Ovary (tissue), 9 donors: ENCODE results near the gene ARHGDIA. TPM values are rescaled to one million over a fixed set of nuclear protein-coding genes. Genes with fewer than 3 reads are reported as not detected.

Experiments used
- DNase-seq, 5 donors: peaks; one replicate each; pipeline ENCODE4 v3.0.0-alpha.2; 2019 to 2020
- H3K27ac ChIP-seq, 2 donors: fragments of 200-600 bp; one replicate each; pipeline versions ENCODE4 v1.5.1 to v1.8.0; 2019 to 2022
- H3K27me3 ChIP-seq: fragments of 200-600 bp; one replicate; pipeline ENCODE4 v1.8.0; 2022
- H3K36me3 ChIP-seq: fragments of 200-600 bp; sonication (generic); one replicate; pipeline ENCODE4 v1.5.1; 2019
- H3K4me1 ChIP-seq: one replicate; pipeline ENCODE4 v1.8.1; 2013; ENCODE audit warnings: mild to moderate bottlenecking, moderate library complexity; ENCODE audit not compliant: insufficient read depth
- H3K4me3 ChIP-seq: fragments of 200-600 bp; sonication (generic); one replicate; pipeline ENCODE4 v1.5.1; 2017
- H3K9me3 ChIP-seq, 2 donors: fragments of 200-600 bp in 1 of 2; sonication (generic) in 1 of 2; one replicate each; pipeline versions ENCODE4 v1.5.1 to v1.8.1; 2013 to 2019; ENCODE audit warnings: mild to moderate bottlenecking in 1 of 2, moderate library complexity in 1 of 2
- CTCF ChIP-seq, 3 donors: fragments of 450-650 bp in 2 of 3; fragments of 200-600 bp in 1 of 3; IDR thresholded peaks; one replicate each; pipeline versions ENCODE4 v1.5.1 to v1.8.0; 2016 to 2022; ENCODE audit warnings: antibody characterized with exemption in 3 of 3, mild to moderate bottlenecking in 1 of 3
- EP300 ChIP-seq: sonication (generic); formaldehyde crosslinking; IDR thresholded peaks from one replicate; pipeline ENCODE4 v1.6.1; 2017; ENCODE audit warnings: antibody characterized with exemption
- POLR2A ChIP-seq: fragments of 450-650 bp; IDR thresholded peaks from one replicate; pipeline ENCODE4 v1.6.1; 2017; ENCODE audit warnings: antibody characterized with exemption, mild to moderate bottlenecking, moderate library complexity
- WGBS, 3 donors: extraction: QIAGEN DNeasy Blood & Tissue Kit in 1 of 3; methylation state at CpG; one replicate each; pipeline versions ENCODE4 v1.1.5 to v1.1.7; 2013 to 2017; 5-methylcytosine and 5-hydroxymethylcytosine counted together
- intact Hi-C, 4 donors: fragments of 100-400 bp; cut with DNase I; formaldehyde crosslinking; loops; one replicate each; pipeline versions ENCODE4 v1.11.0 to v1.15.1; 2022 to 2023
- polyA plus RNA-seq, 2 donors: library from polyadenylated mRNA; stranded (reverse); fragments of 200-250 nt in 1 of 2; fragments of 350-450 nt in 1 of 2; fragmentation: Illumina TruSeq in 1 of 2; extraction: RNeasy Lipid Tissue Mini Kit (QIAGEN cat#74804) in 1 of 2; gene quantifications; one replicate each; pipeline ENCODE4 v1.2.3, GENCODE V29; 2013 to 2014
- total RNA-seq, 7 donors: library from RNA; depleted of rRNA in 2 of 7; stranded (reverse); fragments of >200 nt in 2 of 7; fragmentation: NEBNext Ultra II Directional in 3 of 7; extraction: Animal tissue kit (Norgen Biotek cat#: 25700) in 3 of 7; gene quantifications; one replicate each; pipeline versions ENCODE4 v1.1.0 to v1.2.4, GENCODE V29; 2016 to 2023
- donor health status: DM: no; HTN: no; CAD: no; lungs with moderate emphysema.
- donor health status: DM: no; HTN: no; CAD: no.
- donor health status: Bipolar disorder and iron deficiency.
- donor health status: DM: yes; HTN: yes; CAD: no.
- donor health status: DM: no; HTN: no; CAD: no.
- donor health status: DM: yes; HTN: yes; CAD: no.

The ARHGDIA gene
- total and polyA plus RNA-seq, 9 donors, result 52.0 to 455 (median 293) TPM

- H3K27me3 ChIP-seq, result no peaks in the 10 kb centered on the region
- 85 to 89% (median 88%) methylated on average over 24 to 30 of the region's 30 CpGs for WGBS, 3 donors
- H3K4me1 ChIP-seq, result peaks cover 6% of the 10 kb centered on the region
- intact Hi-C loops, result no loop called here
- H3K27ac ChIP-seq, result no peak overlapping the region
- no peak for TF ChIP-seq POLR2A
- no peak for TF ChIP-seq CTCF (IDR thresholded peaks at IDR 0.05)
- TF ChIP-seq EP300, result no peak
- no peaks in the 10 kb centered on the region for H3K9me3 ChIP-seq
- DNase-seq, result no peak
- no peak overlapping the region for H3K4me3 ChIP-seq
- H3K36me3 ChIP-seq, result no peaks in the 10 kb centered on the region
Measured at GRCh38 chr17:81822996-81823819, 47.9 kb downstream of the ARHGDIA start.

GRCh38 chr17:81822312-81822637 lies 48.9 kb downstream of the ARHGDIA start:
- Histone ChIP-seq H3K27ac (peak overlapping the region in 1 of 2 donors; percentile 46), H3K4me1 (peaks cover 6% of the 10 kb centered on the region), H3K36me3 (no peaks in the 10 kb centered on the region), H3K9me3 (no peaks in the 10 kb centered on the region), H3K27me3 (no peaks in the 10 kb centered on the region), H3K4me3 (no peak overlapping the region)
- WGBS, 3 donors, result 88 to 89% (median 88%) methylated on average over 8 of the region's 8 CpGs
- DNase-seq, result no peak
- intact Hi-C loops, result no loop called here
- TF ChIP-seq EP300 (no peak), CTCF (IDR thresholded peaks at IDR 0.05) (no peak), POLR2A (no peak)

GRCh38 chr17:81821603-81822311 lies 49.4 kb downstream of the ARHGDIA start:
- H3K36me3 ChIP-seq, result no peaks in the 10 kb centered on the region
- 41 to 47% (median 44%) methylated on average over 19 to 20 of the region's 20 CpGs for WGBS, 3 donors
- peak; percentile 58 to 82 (median 68) for DNase-seq
- H3K27ac ChIP-seq, result peak overlapping the region in 1 of 2 donors; percentile 46
- TF ChIP-seq EP300 (no peak), POLR2A (no peak), CTCF (IDR thresholded peaks at IDR 0.05) (no peak)
- intact Hi-C loops, result no loop called here
- no peaks in the 10 kb centered on the region for H3K27me3 ChIP-seq
- peaks cover 6% of the 10 kb centered on the region for H3K4me1 ChIP-seq
- H3K9me3 ChIP-seq, result no peaks in the 10 kb centered on the region
- no peak overlapping the region for H3K4me3 ChIP-seq

GRCh38 chr17:81821147-81821546 lies 50.0 kb downstream of the ARHGDIA start:
- H3K4me1 ChIP-seq, result peaks cover 6% of the 10 kb centered on the region
- WGBS, 3 donors, result 74 to 86% (median 82%) methylated on average over 8 of the region's 8 CpGs
- no peaks in the 10 kb centered on the region for H3K27me3 ChIP-seq
- TF ChIP-seq POLR2A, result no peak
- no peak for TF ChIP-seq CTCF (IDR thresholded peaks at IDR 0.05)
- no peak for TF ChIP-seq EP300
- H3K9me3 ChIP-seq, result no peaks in the 10 kb centered on the region
- no peak for DNase-seq
- no peak overlapping the region for H3K4me3 ChIP-seq
- H3K36me3 ChIP-seq, result no peaks in the 10 kb centered on the region
- intact Hi-C loops, result no loop called here
- H3K27ac ChIP-seq, result no peak overlapping the region
